H9 (cell line): Measurements from ENCODE around the gene CBX5. TPM values are rescaled to one million over a fixed set of nuclear protein-coding genes. Genes with fewer than 3 reads are reported as not detected.

Experiments
- DNase-seq: peaks from one replicate; pipeline ENCODE4 v3.0.0-alpha.2; 2017
- H2AFZ ChIP-seq: one replicate; pipeline ENCODE4 v1.6.1; 2013; ENCODE audit warnings: mild to moderate bottlenecking, low read length, control low read depth, moderate library complexity
- H2AK5ac ChIP-seq: 2 replicates; pipeline ENCODE4 v1.6.1; 2013; ENCODE audit warnings: low read length, control low read depth, mixed read lengths; ENCODE audit not compliant: insufficient read length
- H2BK120ac ChIP-seq: one replicate; pipeline ENCODE4 v1.6.1; 2013; ENCODE audit warnings: low read depth, mild to moderate bottlenecking, low read length, control low read depth, inconsistent platforms; ENCODE audit not compliant: poor library complexity, severe bottlenecking
- H2BK12ac ChIP-seq: 2 replicates; pipeline ENCODE4 v1.6.1; 2013; ENCODE audit warnings: low read length, control low read depth, mixed read lengths, low read depth; ENCODE audit not compliant: insufficient read length
- H2BK15ac ChIP-seq: 2 replicates; pipeline ENCODE4 v1.6.1; 2013; ENCODE audit warnings: low read depth, low read length, control low read depth
- H2BK20ac ChIP-seq: one replicate; pipeline ENCODE4 v1.6.1; 2013; ENCODE audit warnings: low read depth, mild to moderate bottlenecking, low read length, control low read depth, inconsistent platforms; ENCODE audit not compliant: poor library complexity, severe bottlenecking
- H2BK5ac ChIP-seq: 2 replicates; pipeline ENCODE4 v1.6.1; 2013; ENCODE audit warnings: low read length, control low read depth, mixed read lengths; ENCODE audit not compliant: insufficient read length
- H3K14ac ChIP-seq: 2 replicates; pipeline ENCODE4 v1.6.1; 2013; ENCODE audit warnings: low read length, control low read depth; ENCODE audit not compliant: insufficient read depth
- H3K18ac ChIP-seq: 2 replicates; pipeline ENCODE4 v1.6.1; 2013; ENCODE audit warnings: low read depth, mild to moderate bottlenecking, mixed read lengths, low read length, control low read depth; ENCODE audit not compliant: insufficient read length
- H3K23ac ChIP-seq: 2 replicates; pipeline ENCODE4 v1.6.1; 2013; ENCODE audit warnings: low read length, control low read depth, mixed read lengths, low read depth; ENCODE audit not compliant: insufficient read length
- H3K23me2 ChIP-seq: 2 replicates; pipeline ENCODE4 v1.6.1; 2013; ENCODE audit warnings: low read depth, mild to moderate bottlenecking, mixed read lengths, low read length, control low read depth; ENCODE audit not compliant: insufficient read length, poor library complexity, severe bottlenecking
- H3K27ac ChIP-seq: 2 replicates; pipeline ENCODE4 v1.5.1; 2013; ENCODE audit warnings: low read length, control low read depth, mixed read lengths, low read depth; ENCODE audit not compliant: insufficient read length
- H3K27me3 ChIP-seq: 2 replicates; pipeline ENCODE4 v1.6.1; 2013; ENCODE audit warnings: low read length, control low read depth, inconsistent platforms; ENCODE audit not compliant: insufficient read depth
- H3K4ac ChIP-seq: 2 replicates; pipeline ENCODE4 v1.6.1; 2013; ENCODE audit warnings: low read depth, mild to moderate bottlenecking, control low read depth, inconsistent platforms, low read length, moderate library complexity
- H3K4me1 ChIP-seq: 2 replicates; pipeline ENCODE4 v1.6.1; 2013; ENCODE audit warnings: low read length, control low read depth, inconsistent platforms; ENCODE audit not compliant: insufficient read depth
- H3K4me2 ChIP-seq: 2 replicates; pipeline ENCODE4 v1.6.1; 2013; ENCODE audit warnings: low read length, control low read depth, mixed read lengths; ENCODE audit not compliant: insufficient read length, insufficient read depth
- H3K56ac ChIP-seq: 2 replicates; pipeline ENCODE4 v1.6.1; 2013; ENCODE audit warnings: low read depth, mild to moderate bottlenecking, mixed read lengths, low read length, control low read depth; ENCODE audit not compliant: insufficient read length
- H3K79me1 ChIP-seq: 2 replicates; pipeline ENCODE4 v1.6.1; 2013; ENCODE audit warnings: low read depth, mild to moderate bottlenecking, moderate library complexity, low read length, control low read depth, inconsistent platforms; ENCODE audit not compliant: insufficient read depth, poor library complexity, severe bottlenecking
- H3K79me2 ChIP-seq: 2 replicates; pipeline ENCODE4 v1.6.1; 2013; ENCODE audit warnings: low read length, control low read depth, inconsistent platforms; ENCODE audit not compliant: insufficient read depth
- H3K9ac ChIP-seq: 2 replicates; pipeline ENCODE4 v1.6.1; 2013; ENCODE audit warnings: low read length, control low read depth, mixed read lengths; ENCODE audit not compliant: insufficient read length; ENCODE audit errors: extremely low read depth
- H3K9me3 ChIP-seq: one replicate; pipeline ENCODE4 v1.6.1; 2013; ENCODE audit warnings: low read depth, low read length, inconsistent platforms; ENCODE audit not compliant: control insufficient read depth
- H3T11ph ChIP-seq: one replicate; pipeline ENCODE4 v1.6.1; 2013; ENCODE audit warnings: mild to moderate bottlenecking, low read length, control low read depth, inconsistent platforms
- H4K20me1 ChIP-seq: one replicate; pipeline ENCODE4 v1.6.1; 2013; ENCODE audit not compliant: control insufficient read depth, insufficient read length, insufficient read depth
- H4K5ac ChIP-seq: 2 replicates; pipeline ENCODE4 v1.6.1; 2013; ENCODE audit warnings: low read depth, mild to moderate bottlenecking, mixed read lengths, low read length, control low read depth; ENCODE audit not compliant: insufficient read length
- H4K8ac ChIP-seq: replicated peaks from 2 replicates; pipeline ENCODE4 v1.6.1; 2013; ENCODE audit warnings: low read length, control low read depth, mixed read lengths, low read depth; ENCODE audit not compliant: insufficient read length
- H4K91ac ChIP-seq: 2 replicates; pipeline ENCODE4 v1.6.1; 2013; ENCODE audit warnings: low read depth, mild to moderate bottlenecking, moderate library complexity, mixed read lengths, low read length, control low read depth; ENCODE audit not compliant: insufficient read length
- H3K27ac Mint-ChIP-seq, 3 experiments: 2 replicates in 2 of 3; 3 replicates in 1 of 3; pipeline ENCODE4 v1.8.0; 2020 to 2021; ENCODE audit warnings: mixed read lengths in 3 of 3, mild to moderate bottlenecking in 1 of 3, moderate library complexity in 1 of 3
- H3K27me3 Mint-ChIP-seq: 2 replicates; pipeline ENCODE4 v1.8.0; 2021; ENCODE audit warnings: low read depth, mild to moderate bottlenecking, moderate library complexity, mixed read lengths
- H3K36me3 Mint-ChIP-seq, 3 experiments: 2 replicates in 2 of 3; 3 replicates in 1 of 3; pipeline ENCODE4 v1.8.0; 2020 to 2021; ENCODE audit warnings: low read depth in 3 of 3, mixed read lengths in 3 of 3; ENCODE audit not compliant: insufficient read depth in 1 of 3
- H3K4me1 Mint-ChIP-seq, 2 experiments: 2 replicates each; pipeline ENCODE4 v1.8.0; 2020; ENCODE audit warnings: mixed read lengths in 2 of 2
- H3K4me3 Mint-ChIP-seq, 2 experiments: 2 replicates in 1 of 2; 3 replicates in 1 of 2; pipeline ENCODE4 v1.8.0; 2020 to 2021; ENCODE audit warnings: mild to moderate bottlenecking in 2 of 2, mixed read lengths in 2 of 2, moderate library complexity in 1 of 2
- H3K9me3 Mint-ChIP-seq, 2 experiments: 2 replicates in 1 of 2; 3 replicates in 1 of 2; pipeline ENCODE4 v1.8.0; 2020; ENCODE audit warnings: mild to moderate bottlenecking in 2 of 2, mixed read lengths in 2 of 2, moderate library complexity in 1 of 2
- WGBS: extraction: QIAGEN DNeasy Blood & Tissue Kit; methylation state at CpG from one replicate; pipeline ENCODE4 v1.1.7; 2013; ENCODE audit warnings: missing lambda C conversion rate, low lambda C conversion rate, mixed read lengths; ENCODE audit not compliant: insufficient read length; ENCODE audit errors: extremely low coverage; 5-methylcytosine and 5-hydroxymethylcytosine counted together
- total RNA-seq: library from RNA; stranded (reverse); gene quantifications from 2 replicates; pipeline ENCODE4 v1.2.1, GENCODE V29; 2021
- TF ChIP-seq, protein P1 (sequence below): fragments of 200-600 bp; sonication (generic); conservative IDR thresholded peaks from 3 replicates; pipeline ENCODE4 v1.8.0; 2021; ENCODE audit warnings: antibody characterized with exemption, mild to moderate bottlenecking

The CBX5 gene
- total RNA-seq, 1 experiment from 2014 or later = 206 TPM

DNA sequence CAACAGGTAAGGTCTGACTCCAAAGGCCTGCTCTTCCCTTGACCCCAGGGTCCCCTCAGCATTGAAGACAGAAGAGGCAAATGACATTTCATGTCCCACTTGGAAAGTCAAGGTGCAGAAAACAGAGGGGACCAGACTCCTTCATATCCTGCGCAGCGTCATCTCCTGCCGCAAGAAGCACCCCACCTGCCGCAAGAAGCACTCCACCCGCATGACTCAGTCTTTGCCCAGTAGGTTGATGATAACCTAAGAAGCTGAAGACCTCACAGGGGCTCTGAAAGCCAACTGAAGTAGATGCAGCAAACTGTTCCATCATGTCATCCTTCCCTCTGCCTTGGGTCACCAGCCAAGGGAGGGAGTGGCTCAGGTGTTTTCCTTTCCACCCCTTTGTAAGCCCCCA lies 79.5 kb downstream of the CBX5 start:
- Histone ChIP-seq H4K20me1 (no peaks in the 10 kb centered on the region), H3K79me2 (no peaks in the 10 kb centered on the region), H2BK5ac (no peak overlapping the region), H3K23ac (no peak overlapping the region), H4K8ac (no peak overlapping the region), H3K9ac (no peak overlapping the region), H3K4me1 (0 out of 2 replicates have a peak, but pooled peaks cover 2% of the 10 kb centered on the region), H3K4me2 (no peak overlapping the region), H3K18ac (no peak overlapping the region), H2BK120ac (no peak overlapping the region), H2AK5ac (no peak overlapping the region), H3K79me1 (no peaks in the 10 kb centered on the region), H3K9me3 (no peaks in the 10 kb centered on the region), H2BK12ac (no peak overlapping the region), H3K27ac (no peak overlapping the region), H3K14ac (no peak overlapping the region), H3K4ac (no peak overlapping the region), H2BK20ac (no peak overlapping the region), H3K56ac (no peak overlapping the region), H3K23me2 (no peaks in the 10 kb centered on the region), H2BK15ac (no peak overlapping the region), H3K27me3 (peaks cover 6% of the 10 kb centered on the region; the same call in 1 of the 2 replicates), H3T11ph (no peak overlapping the region), H4K91ac (no peak overlapping the region), H2AFZ (no peak overlapping the region), H4K5ac (no peak overlapping the region)
- H3K4me1 Mint-ChIP-seq = peaks cover 7 to 21% of the 10 kb centered on the region in 2 experiments; a peak in 3 of 4 replicates
- no peaks in the 10 kb centered on the region for H3K36me3 Mint-ChIP-seq
- TF ChIP-seq, protein P1, sequence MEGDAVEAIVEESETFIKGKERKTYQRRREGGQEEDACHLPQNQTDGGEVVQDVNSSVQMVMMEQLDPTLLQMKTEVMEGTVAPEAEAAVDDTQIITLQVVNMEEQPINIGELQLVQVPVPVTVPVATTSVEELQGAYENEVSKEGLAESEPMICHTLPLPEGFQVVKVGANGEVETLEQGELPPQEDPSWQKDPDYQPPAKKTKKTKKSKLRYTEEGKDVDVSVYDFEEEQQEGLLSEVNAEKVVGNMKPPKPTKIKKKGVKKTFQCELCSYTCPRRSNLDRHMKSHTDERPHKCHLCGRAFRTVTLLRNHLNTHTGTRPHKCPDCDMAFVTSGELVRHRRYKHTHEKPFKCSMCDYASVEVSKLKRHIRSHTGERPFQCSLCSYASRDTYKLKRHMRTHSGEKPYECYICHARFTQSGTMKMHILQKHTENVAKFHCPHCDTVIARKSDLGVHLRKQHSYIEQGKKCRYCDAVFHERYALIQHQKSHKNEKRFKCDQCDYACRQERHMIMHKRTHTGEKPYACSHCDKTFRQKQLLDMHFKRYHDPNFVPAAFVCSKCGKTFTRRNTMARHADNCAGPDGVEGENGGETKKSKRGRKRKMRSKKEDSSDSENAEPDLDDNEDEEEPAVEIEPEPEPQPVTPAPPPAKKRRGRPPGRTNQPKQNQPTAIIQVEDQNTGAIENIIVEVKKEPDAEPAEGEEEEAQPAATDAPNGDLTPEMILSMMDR = no peak
- H3K4me3 Mint-ChIP-seq = no peak overlapping the region
- H3K9me3 Mint-ChIP-seq = peaks cover 0 to 3% of the 10 kb centered on the region in 2 experiments; a peak in 2 of 5 replicates
- peaks cover 99% of the 10 kb centered on the region for H3K27me3 Mint-ChIP-seq
- H3K27ac Mint-ChIP-seq = no peak overlapping the region
- DNase-seq = no peak
- WGBS = no CpG with 5 or more reads among the region's 5 CpGs
